HG03025 (cell line): ENCODE results near the gene IRF5.

Experiments
- ATAC-seq: cut with Tn5 transposase; IDR thresholded peaks from one replicate; pipeline ENCODE4 v1.9.1; 2021; ENCODE audit warnings: mild to moderate bottlenecking, moderate library complexity; ENCODE audit not compliant: unreplicated experiment, low FRiP score

IRF5 gene

GRCh38 chr7:128919881-128920799 lies 17.6 kb upstream of the IRF5 start:
- ATAC-seq, result no peak

- no peak for ATAC-seq
Measured at GRCh38 chr7:128920913-128921582, 16.7 kb upstream of the IRF5 start.

DNA sequence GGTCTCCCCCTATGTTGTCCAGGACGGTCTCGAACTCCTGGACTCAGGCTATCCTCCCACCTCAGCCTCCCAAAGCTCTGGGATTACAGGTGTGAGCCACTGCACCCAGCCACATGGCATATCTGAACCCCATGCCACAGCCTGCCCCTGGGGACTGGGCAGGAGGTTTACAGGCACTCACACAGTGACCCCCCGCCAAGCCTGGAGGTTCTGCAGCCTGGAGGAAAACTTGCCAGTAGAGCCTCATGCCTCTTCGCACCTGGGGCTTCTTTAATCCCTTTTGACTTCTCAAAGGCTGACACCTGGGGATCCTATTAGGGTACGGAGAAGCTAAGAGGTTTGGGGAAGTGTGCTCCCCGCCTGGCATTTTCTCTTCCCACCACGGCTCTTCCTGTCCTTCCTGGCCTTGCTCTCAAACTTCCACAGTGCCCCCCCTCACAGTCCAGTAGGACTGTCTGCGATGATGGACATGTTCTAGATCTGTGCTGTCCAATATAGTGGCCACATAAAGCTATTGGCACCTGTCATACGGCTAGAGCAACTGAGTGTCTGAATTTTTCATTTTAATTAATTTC lies 15.8 kb upstream of the IRF5 start:
- ATAC-seq, result no peak

- ATAC-seq, result no peak
Measured at GRCh38 chr7:128922496-128923410, 15.0 kb upstream of the IRF5 start.

- ATAC-seq, result no peak
Measured at GRCh38 chr7:128923411-128923800, 14.3 kb upstream of the IRF5 start.

DNA sequence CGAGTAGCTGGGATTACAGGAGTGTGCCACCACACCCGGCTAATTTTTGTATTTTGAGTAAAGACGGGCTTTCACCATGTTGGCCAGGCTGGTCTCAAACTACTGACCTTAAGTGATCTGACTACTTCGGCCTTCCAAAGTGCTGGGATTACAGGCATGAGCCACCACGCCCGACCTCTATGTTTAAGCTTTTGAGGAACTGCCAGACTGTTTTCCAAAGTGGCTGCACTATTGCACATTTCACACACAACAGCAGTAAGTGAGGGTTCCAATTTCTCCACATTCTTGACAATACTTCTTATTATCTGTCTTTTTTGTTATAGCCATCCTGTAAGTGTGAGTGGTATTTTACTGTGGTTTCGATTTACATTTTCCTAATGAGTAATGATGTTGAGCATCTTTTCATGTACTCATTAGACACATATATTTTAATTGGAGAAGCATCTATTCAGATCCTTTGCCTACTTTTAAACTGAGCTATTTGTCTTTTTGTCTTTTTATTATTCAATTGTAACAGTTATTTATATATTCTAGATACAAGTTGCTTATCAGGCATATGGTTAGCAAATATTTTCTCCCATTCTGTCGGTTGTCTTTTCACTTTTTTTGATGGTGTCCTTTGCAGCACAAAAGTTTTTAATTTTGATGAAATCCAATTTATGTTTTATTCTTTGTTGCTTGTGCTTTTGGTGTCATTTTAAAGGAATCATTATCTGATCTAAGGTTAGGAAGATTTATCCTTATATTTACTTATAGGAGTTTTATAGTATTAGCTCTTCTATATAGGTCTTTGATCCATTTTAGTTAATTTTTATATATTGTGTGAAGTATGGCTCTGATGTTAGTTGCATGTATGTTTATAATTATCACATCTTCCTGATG lies 12.8 kb upstream of the IRF5 start:
- ATAC-seq, result no peak

DNA sequence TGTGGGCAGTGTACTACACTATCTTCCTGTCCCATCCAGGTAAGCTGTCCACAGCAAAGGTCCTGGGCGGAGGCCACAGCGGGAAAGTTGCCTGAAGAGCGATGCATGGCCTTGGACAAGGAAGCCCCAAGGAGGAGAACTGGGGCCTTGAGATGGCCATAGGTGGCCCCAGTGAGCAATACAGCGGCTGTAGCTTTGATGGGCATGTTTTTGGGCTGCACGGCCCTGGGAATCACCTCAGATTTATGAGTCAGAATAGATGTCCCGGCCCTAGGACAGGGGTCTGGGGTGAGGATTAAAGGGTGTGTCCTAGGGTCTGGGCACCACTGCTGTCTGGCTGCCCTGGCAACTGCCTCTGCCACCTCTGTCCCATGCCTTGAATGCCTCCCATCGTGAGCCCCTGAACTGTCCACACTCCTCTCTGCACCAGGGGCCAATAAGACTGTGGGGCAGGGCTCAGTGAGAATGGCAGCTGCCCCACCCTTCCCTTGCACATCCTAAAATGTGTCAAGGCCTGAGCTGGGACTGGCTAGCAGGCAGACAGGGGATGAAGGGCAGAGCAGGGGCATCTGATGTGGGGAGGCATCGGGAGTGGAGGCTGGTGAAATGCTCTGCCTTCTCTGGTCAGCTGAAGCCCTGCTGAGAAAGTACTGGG lies 9.4 kb upstream of the IRF5 start:
- no peak for ATAC-seq

GRCh38 chr7:128928882-128929788 lies 8.6 kb upstream of the IRF5 start:
- no peak for ATAC-seq

GRCh38 chr7:128931190-128931798 lies 6.4 kb upstream of the IRF5 start:
- ATAC-seq, result no peak

DNA sequence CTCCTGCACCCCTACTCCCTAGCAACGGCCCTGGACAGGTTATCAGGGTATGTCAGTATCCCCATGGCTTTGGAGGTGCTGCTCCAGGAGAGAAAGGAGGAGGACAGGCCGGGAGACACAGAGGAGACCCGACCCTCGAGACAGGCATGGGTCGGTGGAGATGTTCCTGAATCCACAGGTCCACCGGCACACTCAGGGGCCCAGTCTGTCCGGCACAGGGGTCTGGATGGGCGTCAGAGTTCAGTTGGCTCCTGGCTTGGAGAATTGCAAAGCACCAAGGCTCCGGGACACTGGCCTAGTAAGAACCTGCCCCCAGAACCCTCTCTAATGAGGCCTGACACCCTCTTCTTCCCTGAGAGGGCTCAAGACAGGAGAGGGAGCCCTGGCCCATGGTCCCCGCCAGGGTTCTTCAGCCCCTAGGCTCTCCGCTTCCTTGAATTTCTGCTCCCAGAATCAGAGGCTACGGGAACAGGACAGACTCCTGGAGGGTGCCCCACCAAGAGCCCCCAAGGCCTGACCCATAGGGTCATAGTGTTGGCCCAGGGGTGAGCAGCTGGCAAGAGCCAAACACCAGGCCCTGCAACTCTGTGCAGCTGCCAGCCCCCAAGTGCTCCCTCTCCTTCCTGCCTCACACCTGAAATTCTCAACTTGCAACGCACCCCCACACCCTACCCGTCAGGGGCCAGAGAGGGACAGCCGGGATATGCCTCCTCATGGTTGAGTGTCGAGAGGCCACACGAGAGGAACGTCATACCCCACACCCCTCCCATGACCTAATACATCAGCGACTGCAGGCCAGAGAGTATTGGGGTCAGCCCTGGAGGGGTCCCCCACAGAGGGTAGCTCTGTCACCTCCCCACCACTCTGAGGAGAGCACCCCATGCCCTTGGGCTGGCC lies 5.5 kb upstream of the IRF5 start:
- no peak for ATAC-seq

GRCh38 chr7:128932862-128933179 lies 4.9 kb upstream of the IRF5 start:
- ATAC-seq, result no peak

DNA sequence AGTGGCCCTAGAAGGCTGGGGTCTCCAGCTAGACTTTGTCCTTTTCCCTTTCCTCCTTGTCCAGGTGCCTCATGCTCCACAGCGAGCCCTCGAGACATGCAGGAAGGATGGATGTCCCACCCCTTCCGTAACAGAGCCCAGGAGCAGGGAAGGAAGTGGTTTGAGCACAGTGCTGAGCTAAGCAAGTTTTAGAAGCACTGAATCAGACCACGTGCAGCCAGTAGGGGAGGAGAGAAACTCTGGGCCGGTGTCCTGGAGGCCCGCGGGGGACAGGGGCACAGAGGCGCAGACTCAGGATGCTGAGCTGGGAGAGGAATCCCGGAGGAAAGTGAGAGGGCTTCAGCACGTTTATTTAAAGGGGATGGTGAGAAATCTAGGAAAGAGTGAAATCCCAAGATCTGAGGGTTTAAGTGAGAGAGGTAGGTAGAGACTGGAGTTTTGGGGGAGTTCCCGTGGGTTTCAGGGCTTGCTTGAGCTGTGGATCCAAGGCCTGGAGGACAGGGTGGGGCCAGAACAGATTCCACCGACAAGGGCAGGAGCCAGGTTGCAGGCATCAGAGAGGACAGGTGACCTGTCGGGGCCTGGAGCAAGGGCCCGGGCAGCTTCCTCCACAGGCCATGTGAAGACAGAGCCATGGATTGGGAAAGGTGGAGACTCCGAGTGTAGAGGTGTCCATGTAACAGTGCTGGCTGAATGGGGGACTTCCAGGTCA lies 4.4 kb upstream of the IRF5 start:
- ATAC-seq, result peak; percentile 31

DNA sequence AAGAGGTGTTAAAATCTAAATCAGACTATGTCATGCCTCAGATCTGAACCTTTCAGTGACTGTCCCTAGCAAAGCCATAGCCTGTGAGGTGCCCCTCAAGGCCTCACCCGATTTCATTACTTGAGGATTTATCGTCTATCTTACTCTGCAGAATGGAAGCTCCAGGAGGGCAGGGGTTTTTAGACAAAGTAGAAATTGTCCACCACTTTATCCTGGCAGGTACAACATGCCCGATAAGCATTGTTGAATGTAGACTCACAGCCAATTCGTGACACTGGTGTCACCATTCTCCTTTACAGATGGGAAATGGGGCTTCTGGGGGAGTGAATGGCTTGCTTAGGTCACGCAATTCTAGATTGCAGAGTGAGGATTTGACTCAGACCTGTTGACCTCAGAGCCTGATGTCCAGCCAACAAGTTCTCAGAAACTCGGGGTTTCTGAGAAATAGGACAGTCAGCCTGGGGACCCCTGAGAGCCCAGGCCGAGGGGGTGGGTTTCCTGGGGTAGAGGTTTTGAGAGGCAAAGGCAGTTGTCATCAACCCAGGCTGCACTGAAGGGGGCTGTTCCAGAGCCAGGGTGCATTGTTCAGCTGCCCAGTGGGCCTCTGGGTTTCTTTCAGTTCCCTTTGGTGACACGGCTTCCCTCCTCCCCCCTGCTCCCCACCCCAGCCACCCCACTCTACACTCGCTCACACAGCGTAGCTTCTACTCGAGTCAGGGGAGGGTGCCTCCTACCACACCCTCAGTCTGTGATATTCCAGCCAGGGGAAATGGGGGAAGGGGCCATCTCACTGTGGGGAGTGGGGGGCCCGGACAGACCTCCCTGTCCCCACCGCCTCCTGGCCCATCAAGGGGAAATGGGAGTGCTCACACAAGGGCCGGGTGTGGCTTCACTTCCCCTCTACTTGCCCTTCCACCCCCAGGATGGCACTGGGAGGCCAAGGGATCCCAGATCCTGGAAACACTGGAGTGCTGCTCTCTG lies 3.1 kb upstream of the IRF5 start:
- peak; percentile 31 for ATAC-seq

DNA sequence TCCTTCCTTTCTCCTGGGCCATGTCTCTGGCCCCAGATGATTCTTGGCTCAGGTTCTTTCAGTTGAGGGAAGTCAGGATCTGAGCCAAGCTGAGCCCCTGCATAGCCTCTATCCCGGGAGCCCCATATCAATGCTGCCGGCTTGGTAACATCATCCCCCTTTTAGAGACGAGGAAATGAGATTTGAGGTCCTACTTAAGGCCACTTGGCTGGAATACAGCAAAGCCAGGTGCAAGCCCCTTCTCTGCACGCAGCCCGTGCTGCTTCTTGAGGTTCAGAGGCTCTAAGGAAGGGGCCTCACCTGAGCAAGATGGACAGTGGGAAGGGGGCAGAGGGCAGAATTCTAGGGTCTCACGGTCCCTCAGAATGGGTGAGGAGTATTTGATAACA lies 2.4 kb upstream of the IRF5 start:
- ATAC-seq, result no peak

- no peak for ATAC-seq
Measured at GRCh38 chr7:128936798-128937197, 929 bp upstream of the IRF5 start.
